NT2/D1 (cell line): ENCODE data around the gene KCNA4.

Experiments
- SUZ12 ChIP-seq: IDR thresholded peaks from 2 replicates; pipeline ENCODE4 v1.6.1; 2011; ENCODE audit not compliant: insufficient read length, insufficient read depth; ENCODE audit errors: extremely low read depth
- YY1 ChIP-seq: IDR thresholded peaks from 2 replicates; pipeline ENCODE4 v1.6.1; 2011; ENCODE audit not compliant: insufficient read length, insufficient read depth
- ZNF274 ChIP-seq: IDR thresholded peaks from 2 replicates; pipeline ENCODE4 v1.6.1; 2011; ENCODE audit warnings: mild to moderate bottlenecking, low read depth, low read length

DNA sequence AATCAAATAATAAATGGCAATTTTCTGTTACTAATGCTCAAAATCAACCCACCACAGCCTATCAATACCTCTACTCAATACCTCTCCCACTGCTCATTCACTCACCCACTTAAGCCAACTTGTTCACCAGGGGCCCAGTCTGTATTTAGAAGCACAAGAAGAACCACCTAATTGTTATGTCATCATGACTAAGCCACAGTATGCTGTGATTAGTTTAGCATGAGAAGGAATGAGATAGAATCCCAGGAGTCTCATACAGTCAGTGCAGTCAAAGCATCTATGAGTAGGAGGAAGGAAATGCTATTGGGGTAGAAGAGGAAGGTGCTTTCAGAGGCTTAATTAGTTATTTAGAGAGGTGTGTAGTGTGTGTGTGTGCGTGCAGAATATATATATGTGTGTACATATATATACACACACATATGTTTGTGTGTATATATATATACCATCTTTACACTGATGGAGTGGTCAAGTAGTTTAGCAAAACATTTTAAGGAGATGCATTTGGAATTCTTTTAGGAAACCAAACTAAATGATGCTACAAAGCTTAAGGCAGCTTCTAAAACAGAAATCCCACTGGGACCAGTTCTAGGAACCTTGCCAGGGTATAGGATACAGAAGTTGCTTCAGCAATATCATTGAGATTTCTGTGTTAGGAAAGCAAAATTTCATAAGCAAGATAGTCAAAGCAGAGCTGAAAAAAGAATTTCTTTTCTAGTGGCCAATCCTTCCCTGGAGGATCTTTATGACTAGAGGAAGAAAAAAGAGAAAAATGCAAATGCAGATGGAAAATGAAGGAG is 27.5 kb downstream of the KCNA4 start:
- no peak for TF ChIP-seq ZNF274
- no peak for TF ChIP-seq SUZ12
- TF ChIP-seq YY1 = no peak
